Smooth muscle cell of the brain vasculature (primary cell): ENCODE results near the gene NT5DC4.

Experiments
- DNase-seq: peaks from one replicate; pipeline ENCODE4 v3.0.0-alpha.2; 2012; ENCODE audit warnings: low read depth, low spot score

NT5DC4 gene

DNA sequence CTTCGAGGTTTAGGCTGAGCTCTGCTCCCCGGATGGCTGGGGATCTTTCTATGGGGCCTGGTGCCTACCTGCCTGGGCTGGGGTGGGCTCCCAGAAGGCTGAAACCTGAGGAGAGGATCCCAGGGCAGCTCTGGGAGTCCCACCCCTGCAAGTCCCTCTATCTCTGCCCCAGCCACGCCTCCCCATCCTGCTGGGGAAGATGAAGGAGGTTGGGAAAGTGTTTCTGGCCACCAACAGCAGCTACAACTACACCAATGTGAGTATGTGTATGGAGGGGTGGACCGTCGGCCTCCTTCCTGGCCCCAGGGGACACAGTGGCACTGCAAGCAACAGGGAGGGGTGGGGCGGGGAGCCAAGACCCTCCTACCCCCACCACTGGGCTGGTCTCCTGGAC lies 2.7 kb downstream of the NT5DC4 start:
- DNase-seq = no peak

DNA sequence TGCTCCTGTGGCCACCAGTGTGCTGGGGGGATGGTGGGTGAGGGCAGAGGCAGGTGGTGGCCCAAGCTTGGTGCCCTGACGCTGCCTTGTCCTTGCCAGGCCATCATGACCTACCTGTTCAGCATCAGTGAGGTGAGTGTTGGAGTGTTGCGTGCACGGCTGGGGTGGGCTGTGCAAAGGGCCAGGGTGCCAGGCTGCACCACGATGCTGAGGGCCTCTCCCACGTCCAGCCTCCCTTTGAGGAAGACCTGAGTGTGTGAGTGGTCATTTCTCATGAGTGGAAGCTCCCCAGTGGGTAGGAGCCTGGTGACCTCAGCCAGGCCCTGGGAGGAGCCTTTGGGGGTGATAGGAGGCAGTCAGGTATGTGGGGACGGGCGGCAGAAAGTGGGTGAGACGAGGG lies 3.2 kb downstream of the NT5DC4 start:
- DNase-seq = no peak

DNA sequence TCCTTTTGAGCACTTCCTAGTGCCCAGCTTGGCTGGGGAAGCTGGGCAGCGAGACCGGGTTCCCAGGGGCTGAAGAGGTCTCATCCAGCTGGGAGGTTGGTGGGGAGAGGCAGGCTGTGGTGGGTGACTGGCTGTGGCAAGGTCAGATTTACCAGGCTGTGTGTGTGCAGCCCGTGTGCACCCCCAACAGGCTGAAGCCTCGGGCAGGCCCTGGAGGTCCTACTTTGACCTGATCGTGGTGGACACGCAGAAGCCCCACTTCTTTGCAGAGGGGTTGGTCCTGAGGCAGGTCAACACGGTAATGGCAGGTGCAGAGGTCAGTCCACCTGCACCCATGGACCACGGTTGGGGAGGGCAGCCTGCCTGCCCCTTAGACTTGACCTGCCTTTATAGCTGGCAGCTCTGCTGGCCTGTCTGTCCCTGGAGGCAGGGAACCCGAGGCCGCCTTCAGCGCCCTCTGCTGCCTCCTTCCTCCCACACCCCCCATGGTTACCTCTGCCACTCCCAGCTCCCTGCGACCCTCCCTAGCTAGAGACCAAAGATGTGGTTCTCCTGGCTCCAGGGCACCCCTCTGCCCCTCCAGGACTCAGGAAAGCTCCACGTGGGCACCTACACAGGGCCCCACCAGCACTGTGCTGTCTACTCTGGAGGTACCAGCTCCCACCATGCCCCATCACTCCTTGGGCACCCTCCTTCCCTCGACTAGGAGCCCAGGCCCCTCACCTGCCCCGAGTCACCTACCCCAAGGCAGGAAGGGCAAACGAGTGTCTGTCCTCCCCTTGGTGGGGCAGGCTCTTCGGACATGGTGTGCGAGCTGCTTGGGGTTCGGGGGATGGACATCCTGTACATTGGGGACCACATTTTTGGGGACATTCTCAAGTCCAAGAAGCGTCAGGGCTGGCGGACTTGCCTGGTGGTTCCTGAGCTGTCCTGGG lies 4.0 kb downstream of the NT5DC4 start:
- DNase-seq = no peak

DNA sequence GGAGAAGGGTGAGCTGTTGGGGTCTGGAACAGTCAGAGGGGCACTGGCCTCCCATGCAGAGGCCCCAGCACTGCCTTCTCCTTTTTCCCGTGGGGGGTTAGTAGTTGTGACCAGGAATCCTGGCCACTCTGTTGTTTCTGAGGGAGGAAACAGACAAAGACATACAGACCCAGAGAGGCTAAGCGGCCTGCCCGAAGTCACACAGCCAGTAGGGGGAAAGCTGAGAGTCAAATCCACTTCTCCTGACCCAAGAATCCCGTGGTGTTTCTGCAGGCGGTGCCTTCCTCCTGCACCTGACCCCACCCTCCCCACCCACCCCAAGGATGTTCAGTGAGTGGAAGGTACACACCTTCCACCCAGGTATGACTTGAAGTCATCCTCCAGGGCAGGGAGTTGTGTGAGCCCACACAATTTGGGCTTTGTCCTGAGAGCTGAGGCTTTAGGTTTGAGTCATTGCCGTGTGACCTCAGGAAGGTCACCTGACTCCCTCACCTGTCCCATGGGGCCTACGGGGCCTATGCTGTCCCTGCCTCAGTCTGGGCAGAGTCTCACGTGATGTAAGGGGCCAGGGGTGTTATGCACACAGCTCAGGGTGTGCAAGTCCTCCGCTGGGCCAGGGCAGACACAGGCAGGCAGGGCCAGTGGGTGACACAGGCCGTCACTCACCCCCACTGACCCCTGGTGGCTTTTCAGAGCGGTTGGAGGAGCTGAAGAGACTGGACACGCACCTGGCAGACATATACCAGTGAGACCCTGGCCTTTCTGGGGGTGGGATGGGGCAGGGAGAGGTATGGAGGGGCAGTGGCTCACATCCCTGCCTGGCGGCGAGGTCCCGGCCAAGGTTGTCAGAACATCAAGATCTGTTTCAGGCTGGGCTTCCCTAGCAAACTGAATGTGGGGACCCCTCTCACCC lies 5.0 kb downstream of the NT5DC4 start:
- DNase-seq = no peak

DNA sequence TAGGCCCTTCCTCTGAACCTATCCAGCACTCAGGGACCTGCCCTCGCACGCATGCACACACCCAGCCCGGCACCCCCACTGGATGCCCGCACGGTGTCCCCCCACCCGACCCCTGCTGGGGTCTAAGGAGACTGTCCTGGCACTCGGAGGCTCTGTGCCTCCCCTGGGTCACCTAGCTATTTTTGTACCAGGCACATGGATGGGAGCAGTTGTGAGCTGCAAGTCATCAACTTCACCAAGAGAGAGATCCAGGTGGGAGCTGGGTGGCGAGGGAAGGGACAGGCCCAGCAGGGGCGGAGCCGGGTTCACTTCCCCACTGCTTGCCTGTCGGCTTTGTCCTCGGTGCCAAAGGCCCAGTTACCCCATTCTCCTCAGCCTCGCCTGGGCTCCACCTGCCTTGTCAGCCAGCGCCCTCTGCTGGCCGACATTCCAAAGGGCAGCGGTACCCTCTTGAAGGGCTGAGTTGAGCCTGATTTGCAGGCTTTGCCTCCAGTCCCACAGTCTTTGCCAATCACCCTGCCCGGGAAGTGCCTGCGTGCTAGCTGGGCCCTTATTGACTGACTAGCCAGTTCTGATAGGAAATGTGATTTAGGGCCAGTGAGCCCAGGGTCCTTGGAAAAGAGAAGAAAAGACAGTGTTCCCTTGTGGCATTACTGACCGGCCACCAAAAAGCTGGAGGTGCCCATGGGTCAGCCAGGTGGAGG lies 5.8 kb downstream of the NT5DC4 start:
- DNase-seq = peak; percentile 80

DNA sequence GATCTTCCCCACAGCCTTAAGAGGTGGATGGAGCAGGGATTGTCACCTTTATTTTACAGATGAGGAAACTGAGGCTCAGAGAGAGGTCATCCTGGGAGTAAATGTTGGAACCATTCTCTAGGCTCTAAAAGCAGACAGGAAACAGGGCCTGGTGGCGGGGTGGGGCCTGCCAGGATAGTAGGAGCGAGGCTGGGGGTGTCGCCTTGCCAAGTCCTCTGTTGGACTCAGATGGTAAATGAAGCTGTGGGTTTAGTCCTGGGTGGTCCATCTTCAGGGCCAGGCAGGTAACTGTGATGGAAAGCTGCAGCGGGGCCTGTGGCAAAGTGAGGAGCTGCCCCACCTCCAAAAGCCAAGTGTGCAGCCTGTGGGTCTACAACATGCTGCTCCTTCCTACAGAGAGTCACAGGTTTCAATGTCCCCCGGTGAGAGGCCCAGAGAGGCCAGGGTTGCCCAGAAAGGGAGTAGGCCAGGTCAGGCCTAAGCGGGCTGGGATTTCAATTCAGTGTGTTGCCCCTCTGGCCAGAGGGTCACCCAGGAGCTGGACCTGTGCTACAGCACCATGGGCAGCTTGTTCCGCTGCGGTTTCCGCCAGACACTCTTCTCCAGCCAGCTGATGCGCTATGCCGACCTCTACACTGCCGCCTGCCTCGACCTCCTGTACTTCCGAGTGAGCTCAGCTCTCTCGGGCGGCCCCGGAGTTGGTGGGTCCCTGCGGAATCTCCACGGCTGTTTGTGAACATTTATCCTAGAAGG lies 6.6 kb downstream of the NT5DC4 start:
- DNase-seq = no peak

DNA sequence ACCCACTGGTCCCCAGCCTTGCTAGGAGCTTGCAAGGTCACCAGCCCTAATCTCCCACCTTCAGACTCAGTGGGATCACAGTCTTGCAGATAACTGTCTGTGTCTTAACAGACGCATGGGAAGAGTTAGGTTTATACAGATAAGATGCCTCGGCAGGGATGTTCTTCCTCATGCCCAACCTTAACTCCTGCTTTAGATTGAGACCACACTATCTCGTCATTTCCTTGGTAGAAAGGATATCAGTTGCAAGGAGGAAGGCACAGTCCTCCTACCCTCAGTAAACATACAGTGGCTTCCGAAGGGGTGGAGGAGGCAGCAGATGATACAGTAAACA lies 7.2 kb downstream of the NT5DC4 start:
- no peak for DNase-seq

DNA sequence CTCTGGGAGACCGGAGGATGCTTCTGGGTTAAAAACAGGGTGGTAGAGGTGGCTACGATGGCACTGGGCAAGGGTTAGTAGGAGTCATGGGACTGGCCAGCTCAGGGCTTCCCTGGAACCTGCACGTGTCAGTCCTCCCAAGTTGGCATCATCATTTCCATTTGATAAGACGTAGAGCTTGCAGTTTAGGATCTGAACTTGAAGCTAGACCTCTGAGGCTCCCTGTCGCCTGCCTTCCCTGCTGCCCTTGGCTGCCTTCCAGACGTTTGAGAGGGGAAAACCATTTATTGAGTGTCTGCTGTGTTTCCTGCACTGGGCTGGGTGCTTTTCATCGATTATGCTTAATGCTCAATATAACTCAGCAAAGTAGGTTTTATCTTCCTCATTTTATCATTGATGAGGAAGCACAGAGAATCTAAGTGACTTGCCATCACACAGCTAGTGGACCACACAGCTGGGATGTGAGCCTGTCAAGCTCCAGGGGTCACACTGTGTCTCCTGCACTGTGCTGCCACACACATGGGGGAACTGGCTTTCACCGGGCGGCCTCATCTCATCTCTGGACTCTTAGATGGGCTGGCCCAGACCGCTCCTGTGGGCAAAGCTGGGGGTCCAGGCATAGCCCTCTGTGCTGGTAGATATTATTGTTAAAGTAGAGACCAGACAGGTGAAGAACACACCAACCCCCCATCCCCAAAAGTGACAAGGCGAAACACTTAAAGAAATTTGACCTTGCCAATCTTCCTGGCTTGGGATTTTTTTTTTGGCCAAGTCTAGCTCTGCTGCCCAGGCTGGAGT lies 7.8 kb downstream of the NT5DC4 start:
- DNase-seq = no peak

DNA sequence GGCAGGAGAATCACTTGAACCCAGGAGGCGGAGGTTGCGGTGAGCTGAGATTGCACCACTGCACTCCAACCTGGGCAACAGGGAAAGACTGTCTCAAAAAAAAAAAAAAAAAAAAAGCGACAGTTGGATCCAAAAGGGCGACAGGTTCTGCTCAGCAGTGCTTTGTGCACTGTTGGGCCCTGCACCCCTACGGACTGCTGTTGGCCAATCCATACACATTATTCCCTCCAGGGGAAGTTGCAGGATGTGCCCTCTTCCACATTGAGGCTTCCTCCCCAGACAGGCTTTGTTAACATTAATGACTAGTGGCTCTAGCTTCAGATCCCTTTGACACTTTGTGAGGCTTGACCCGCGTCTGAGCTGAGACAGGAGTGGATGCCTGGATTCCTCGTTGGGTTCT lies 9.4 kb downstream of the NT5DC4 start:
- DNase-seq = no peak

DNA sequence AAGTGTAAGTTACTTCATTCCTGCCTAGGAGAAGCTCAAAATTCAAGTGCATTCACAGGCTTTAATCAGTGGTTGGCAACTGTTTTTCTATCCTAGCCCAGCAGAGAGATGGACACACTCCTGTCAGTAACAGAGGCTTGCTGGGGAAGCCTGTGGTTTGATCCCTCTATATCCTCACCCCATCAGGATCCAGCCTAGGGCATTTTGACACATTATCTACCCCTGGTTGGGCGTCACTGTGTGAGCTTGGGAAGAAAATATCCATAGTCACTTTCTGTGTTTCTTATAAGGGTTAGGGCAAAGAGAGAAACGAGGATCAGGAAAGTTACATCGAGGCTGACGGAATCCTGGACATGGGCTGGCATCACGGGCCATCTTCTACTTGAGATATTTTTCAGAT lies 10.0 kb downstream of the NT5DC4 start:
- DNase-seq = no peak

DNA sequence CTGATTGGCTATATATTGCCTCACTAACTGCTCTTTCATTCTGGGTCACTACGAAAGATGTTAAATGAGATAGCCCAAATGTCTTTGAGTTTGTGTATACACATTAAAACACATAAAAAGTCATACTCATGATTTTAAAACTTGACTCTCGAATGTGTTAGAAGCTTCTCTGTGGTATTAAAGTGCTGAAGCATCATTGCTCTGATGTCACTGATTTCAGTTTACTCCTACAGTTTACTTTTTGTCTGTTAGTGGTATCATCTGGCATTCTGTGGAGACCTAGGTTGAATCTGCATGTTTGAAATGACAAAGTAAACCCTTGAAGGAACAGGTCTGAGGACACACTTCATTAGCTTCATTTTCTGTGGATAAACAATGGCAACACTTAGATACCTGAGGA lies 10.7 kb downstream of the NT5DC4 start:
- DNase-seq = no peak

DNA sequence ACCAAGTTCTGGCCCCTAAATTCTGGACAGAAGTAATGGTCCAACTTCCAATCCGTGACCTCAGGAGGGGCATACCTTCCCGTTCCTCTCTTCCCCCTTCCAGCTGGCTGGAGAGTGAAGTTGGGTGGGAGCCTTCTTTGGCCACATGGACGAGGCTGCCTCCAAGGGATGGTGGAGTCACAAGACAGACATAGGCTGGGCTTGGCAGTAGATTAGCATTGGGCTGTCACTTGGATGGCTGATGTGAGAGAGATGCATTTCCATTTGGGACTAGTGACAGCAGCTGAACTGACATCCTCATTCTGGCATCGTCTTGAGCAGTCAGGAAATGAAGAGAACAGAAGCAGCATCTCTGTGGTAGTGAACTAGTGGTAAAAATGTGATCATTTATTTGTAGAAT lies 12.6 kb downstream of the NT5DC4 start:
- no peak for DNase-seq

DNA sequence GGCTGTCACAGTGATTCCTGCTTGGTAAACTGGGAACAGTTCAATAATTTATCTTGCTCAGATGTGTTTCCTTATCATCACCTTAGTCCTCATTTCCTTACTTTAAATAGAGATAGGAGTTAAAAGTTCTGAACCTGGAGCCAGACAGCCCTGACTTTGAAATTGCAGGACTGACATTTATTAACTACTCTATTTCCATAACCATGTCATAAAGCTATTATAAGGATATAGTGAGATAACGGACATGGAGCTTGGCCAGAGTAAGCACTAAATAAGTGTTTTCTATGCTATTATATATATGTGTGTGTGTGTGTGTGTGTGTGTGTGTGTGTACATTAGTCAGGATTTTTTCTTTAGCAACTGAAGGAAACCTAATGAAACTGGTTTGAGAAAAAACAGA lies 13.1 kb downstream of the NT5DC4 start:
- DNase-seq = no peak

DNA sequence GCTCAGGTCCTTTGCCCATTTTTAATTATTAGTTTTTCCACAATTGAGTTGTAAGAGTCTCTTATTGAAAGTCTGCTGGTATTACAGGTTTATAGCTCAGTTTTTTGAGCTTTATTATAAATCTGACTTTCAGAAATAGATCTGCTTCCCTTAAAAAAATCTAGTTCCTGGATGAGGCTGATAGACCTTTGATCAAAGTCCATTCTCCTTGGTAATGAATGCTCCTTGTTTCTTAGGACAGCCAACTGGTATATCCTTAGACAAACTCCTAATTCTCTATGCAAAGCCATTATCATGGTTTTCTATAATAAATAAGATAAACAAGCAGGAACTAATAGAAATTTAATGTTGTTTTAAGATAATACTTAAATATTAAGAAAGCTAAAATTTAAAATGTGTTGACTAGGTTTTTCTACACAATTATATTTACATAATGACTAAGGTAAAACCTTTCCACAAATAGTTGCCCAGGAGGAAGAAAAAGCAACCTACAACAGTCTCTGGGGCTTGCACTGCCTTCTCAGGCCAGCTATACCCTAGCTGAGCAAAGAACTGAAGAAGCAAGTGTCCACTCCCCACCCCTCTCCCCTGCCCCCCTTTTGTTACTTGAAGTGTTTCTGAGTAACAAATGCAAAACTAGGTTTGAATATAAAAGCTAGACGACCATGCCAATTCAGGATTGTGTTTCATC lies 16.9 kb downstream of the NT5DC4 start:
- no peak for DNase-seq

DNA sequence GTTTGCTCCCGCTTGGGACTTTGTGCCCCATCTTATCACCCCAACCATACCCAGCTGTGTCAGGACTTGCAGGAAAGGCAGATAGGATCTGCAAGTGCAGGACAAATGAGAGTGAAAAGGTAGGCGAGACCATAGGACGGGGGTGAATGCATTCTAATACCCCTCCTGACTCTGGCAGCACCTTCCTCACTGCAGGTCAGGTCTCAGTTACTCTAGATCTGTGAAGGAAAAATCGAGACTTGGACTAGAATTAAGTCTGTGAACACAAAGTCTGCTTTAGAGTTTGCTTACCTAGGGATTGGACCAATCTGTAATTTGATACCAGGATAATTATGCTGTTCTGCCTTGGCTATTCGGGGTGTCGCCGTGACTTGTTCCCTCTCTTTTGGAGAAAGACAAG lies 19.7 kb downstream of the NT5DC4 start:
- DNase-seq = no peak

DNA sequence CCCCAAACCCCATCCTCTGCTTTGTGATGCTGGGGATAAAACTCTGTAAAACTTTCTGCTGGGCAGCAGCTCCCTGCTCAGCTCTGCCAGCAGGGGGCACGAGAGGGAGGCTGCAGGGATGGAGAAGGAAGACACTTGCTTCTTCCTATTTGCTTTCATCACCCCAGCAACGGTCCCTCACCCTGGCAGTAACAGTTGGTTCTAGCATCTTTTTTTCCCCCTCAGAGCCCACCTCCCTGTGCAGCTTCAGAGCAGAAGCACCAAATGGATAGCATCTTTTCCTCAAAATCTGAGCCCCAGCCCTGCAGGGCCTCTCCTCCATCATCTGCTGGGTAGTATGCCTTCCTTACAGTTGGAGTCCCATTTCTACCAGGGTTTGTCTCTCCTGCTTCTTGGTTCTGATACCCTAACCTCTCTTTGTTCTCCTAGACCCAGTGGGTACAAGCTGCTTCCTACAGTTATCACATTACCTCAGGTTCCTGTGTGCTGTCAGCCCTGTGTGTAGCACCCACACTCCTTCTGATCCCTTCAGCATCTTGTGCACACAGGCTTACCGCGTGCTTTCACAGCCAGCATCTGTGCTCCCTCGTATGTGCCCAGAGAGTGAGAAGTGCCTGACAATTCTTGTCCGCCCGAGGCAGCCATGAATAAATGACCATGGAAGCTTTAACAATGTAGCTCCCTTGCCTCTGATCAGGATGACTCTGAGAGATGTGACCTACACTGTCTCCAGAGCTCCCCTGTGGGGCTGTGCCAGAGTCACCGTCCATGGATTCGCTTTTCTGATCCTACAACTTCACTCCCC lies 29.1 kb downstream of the NT5DC4 start:
- peak; percentile 52 for DNase-seq

DNA sequence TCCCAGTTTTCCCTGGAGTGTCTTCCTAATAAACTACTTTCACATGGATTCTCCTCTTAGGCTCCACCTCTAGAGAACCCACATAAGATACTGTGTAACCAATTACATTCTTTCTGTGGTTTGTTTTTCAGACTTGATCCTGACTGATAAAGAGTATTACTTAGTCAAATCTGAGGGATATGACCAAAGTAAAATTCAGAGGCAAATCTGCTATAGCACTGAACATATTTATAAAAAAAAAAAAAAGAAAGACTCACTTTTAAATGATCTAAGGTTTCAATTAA lies 29.7 kb downstream of the NT5DC4 start:
- DNase-seq = no peak

DNA sequence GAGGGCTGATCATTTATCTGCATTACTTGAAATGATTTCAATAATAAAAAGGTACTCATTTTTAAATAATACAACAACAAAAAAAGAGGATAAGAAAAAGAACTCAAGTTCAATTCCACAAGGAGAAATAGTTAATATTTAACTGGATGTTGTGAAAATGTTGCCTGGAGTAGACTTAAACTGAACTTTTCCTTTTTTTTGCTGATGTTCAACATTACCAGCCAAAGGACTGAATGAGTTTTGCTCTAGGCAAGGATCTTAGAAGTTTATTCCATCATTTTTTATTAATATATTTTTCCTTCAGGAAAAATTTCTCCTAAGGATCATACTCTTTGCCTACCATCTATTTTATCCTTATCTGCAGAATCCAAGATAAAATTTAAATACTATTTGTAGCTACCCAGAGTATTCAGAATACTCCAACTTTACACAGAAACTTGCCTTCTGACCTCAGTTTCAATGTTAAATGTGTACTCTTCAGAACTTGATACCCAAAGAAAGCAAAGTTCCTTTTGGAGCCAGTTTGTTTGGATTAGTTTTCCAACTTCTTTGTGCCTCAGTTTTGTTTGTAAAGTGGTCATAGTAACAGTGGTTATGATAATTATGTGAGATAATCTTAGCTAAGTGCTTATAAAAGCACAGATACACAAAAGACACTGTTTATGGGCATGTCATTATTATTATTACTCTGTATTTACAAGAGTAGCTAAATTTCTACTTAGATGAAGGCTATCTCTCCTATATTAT lies 30.8 kb downstream of the NT5DC4 start:
- no peak for DNase-seq

DNA sequence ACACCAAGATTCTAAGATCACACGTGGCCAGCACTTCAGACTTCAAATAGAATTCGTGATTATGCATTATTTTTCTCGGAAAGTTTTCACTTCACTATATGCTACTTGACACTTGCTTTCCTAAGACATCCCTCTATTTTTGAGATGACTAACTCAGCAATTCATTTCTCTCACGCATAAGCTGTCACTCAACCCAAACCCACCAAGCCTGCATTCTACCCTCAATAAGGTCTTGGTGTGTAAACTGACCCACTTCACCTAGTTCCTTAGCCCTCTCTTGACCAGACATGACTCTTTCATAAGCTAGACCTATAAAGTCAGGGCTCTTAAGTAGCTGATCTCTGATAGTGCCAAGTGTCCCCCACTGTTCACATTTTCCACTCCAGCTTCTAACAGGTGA lies 31.8 kb downstream of the NT5DC4 start:
- DNase-seq = no peak
